GM13976 (cell line): ENCODE data around the gene MRPS14.

Source experiments
- DNase-seq: peaks from one replicate; pipeline ENCODE4 v3.0.0; 2012; ENCODE audit warnings: low spot score
- CTCF ChIP-seq: IDR thresholded peaks from 2 replicates; pipeline ENCODE4 v1.5.1; 2012; ENCODE audit warnings: borderline replicate concordance, mild to moderate bottlenecking; ENCODE audit not compliant: insufficient read depth; ENCODE audit errors: extremely low read depth, missing control alignments, control extremely low read depth
- in situ Hi-C: fragments of 300-500 bp; cut with MboI; formaldehyde crosslinking; loops from one replicate; pipeline ENCODE4 v1.12.0; 2022; ENCODE audit warnings: low sequenced_read_pairs, mixed read lengths, inconsistent platforms; ENCODE audit not compliant: unreplicated experiment

MRPS14 gene

GRCh38 chr1:174976436-174977108 is 46.7 kb downstream of the MRPS14 start:
- TF ChIP-seq CTCF, result no peak
- DNase-seq, result no peak
- in situ Hi-C loops, result loop anchor here (10.0 kb wide), 1 partner anchor 182 kb away; no protein-coding TSS in a partner anchor

DNA sequence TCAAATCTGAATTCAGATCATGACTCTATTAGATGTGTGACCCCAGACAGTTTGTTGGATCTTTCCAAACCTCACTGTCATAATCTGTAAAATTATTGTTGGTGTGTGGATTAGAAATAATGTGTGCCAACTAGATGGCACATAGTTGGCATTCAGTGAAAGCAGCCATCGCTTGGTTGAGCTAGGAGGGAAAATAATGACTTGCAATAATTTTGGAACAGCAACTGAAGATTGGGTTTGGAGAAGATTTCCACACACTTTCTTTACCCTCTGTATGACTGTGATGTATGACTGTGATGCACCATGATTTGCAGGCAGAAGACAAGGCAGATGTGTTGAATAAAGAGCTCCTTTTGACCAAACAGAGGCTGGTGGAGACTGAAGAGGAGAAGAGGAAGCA is 47.5 kb downstream of the MRPS14 start:
- in situ Hi-C loops, result loop anchor here (10.0 kb wide), 1 partner anchor 181 kb away; no protein-coding TSS in a partner anchor
- TF ChIP-seq CTCF, result no peak
- DNase-seq, result no peak

DNA sequence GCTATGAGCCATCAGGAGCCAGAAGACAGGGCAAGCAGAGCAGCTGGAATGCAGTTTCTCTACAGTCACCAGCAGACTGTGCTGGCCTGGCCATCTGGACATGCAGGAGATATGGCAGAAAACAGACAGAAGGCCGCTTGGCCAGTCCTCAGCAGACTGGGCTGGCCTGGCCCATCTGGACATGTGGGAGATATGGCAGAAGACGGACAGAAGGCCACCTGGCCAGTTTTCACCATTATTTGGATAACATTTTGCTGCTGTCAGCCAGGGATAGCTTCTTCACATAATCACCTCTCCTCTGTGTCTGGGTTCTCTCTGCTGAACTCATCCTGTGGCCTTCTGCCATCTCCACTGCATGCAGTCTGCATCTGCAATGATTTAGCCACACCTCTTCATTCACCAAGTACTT is 48.5 kb downstream of the MRPS14 start:
- TF ChIP-seq CTCF, result no peak
- no peak for DNase-seq
- in situ Hi-C loops, result loop anchor here (10.0 kb wide), 1 partner anchor 180 kb away; no protein-coding TSS in a partner anchor

DNA sequence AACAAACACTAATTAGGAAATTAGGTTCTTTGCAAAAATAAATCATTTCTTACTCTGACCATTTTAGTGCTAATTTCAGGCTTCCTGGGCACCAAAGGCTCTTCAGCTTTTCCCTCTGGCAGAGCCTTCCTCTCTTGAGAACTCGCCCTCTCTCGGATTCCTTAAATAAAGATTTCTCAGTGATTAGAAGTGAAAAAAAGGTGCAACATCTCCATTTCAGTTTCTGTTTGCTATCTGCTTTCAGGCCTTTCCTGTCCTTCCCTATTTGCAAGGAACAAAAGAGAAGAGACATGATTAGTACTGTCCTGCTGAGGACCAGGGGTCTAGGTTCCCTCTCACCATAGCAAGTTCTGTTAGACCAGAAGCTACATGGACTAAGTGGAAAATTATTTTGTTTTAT is 51.3 kb downstream of the MRPS14 start:
- DNase-seq, result no peak
- in situ Hi-C loops, result loop anchor here (10.0 kb wide), 1 partner anchor 177 kb away; no protein-coding TSS in a partner anchor
- TF ChIP-seq CTCF, result no peak

- no peak for DNase-seq
- in situ Hi-C loops, result loop anchor here (10.0 kb wide), 1 partner anchor 177 kb away; no protein-coding TSS in a partner anchor
- TF ChIP-seq CTCF, result no peak
Measured at GRCh38 chr1:174971466-174971865, 51.8 kb downstream of the MRPS14 start.

- in situ Hi-C loops, result loop anchor here (10.0 kb wide), 1 partner anchor 175 kb away; no protein-coding TSS in a partner anchor
- DNase-seq, result no peak
- TF ChIP-seq CTCF, result no peak
Measured at GRCh38 chr1:174969977-174970376, 53.2 kb downstream of the MRPS14 start.
